HL-60 (cell line): ENCODE measurements around the gene THOC6.
"Not testable (repeated sequence)": the region's sequence is repeated elsewhere in the genome, so short reads cannot be mapped to it uniquely, and the experiment has no call there.

Experiments used
- DNase-seq, 2 experiments: peaks; one replicate each; pipeline ENCODE4 v3.0.0-alpha.2; 2010 to 2020; ENCODE audit warnings: low read depth in 1 of 2, low spot score in 1 of 2
- H3K27ac ChIP-seq: fragments of 250-450 bp; sonication (Bioruptor Pico); replicated peaks from 2 replicates; pipeline ENCODE4 v1.5.1; 2020; ENCODE audit warnings: mild to moderate bottlenecking, moderate library complexity
- H3K27me3 ChIP-seq: fragments of 250-450 bp; sonication (Bioruptor Pico); 2 replicates; pipeline ENCODE4 v1.5.1; 2021; ENCODE audit warnings: mild to moderate bottlenecking, moderate library complexity; ENCODE audit not compliant: insufficient read depth, poor library complexity, severe bottlenecking
- H3K4me3 ChIP-seq: replicated peaks from 2 replicates; pipeline ENCODE4 v1.5.1; 2011; ENCODE audit warnings: mild to moderate bottlenecking, control low read depth, low read length; ENCODE audit not compliant: insufficient read depth
- CTCF ChIP-seq: IDR thresholded peaks from one replicate; pipeline ENCODE4 v1.5.1; 2011; ENCODE audit warnings: low read length, control low read depth, inconsistent platforms; ENCODE audit not compliant: insufficient read depth
- GABPA ChIP-seq: IDR thresholded peaks from 2 replicates; pipeline ENCODE4 v1.6.1; 2012; ENCODE audit warnings: low read depth
- POLR2AphosphoS5 ChIP-seq: IDR thresholded peaks from 2 replicates; pipeline ENCODE4 v1.6.1; 2012; ENCODE audit warnings: low read depth
- REST ChIP-seq: IDR thresholded peaks from 2 replicates; pipeline ENCODE4 v1.6.1; 2012; ENCODE audit warnings: low read depth; ENCODE audit not compliant: insufficient replicate concordance
- SPI1 ChIP-seq: IDR thresholded peaks from 2 replicates; pipeline ENCODE4 v1.6.1; 2012; ENCODE audit warnings: low read depth, mild to moderate bottlenecking, borderline replicate concordance

Gene THOC6

GRCh38 chr16:3068487-3068886 is 44.7 kb downstream of the THOC6 start:
- no peak overlapping the region for H3K27ac ChIP-seq
- TF ChIP-seq POLR2AphosphoS5, result no peak
- no peak for TF ChIP-seq CTCF
- no peak for TF ChIP-seq GABPA
- TF ChIP-seq SPI1, result no peak
- no peak for TF ChIP-seq REST

GRCh38 chr16:3069146-3069545 is 45.3 kb downstream of the THOC6 start:
- DNase-seq, H3K27ac ChIP-seq, H3K4me3 ChIP-seq, H3K27me3 ChIP-seq: not testable (repeated sequence)

More at GRCh38 chr16:3068487-3068886, 44.7 kb downstream of the THOC6 start:
- DNase-seq, result no peak
- Histone ChIP-seq H3K4me3 (no peak overlapping the region), H3K27me3 (no peaks in the 10 kb centered on the region)

- Histone ChIP-seq H3K4me3 (no peak overlapping the region), H3K27ac (no peak overlapping the region), H3K27me3 (no peaks in the 10 kb centered on the region)
- TF ChIP-seq REST (no peak), CTCF (no peak), POLR2AphosphoS5 (no peak), SPI1 (no peak), GABPA (no peak)
- no peak for DNase-seq
Observed at GRCh38 chr16:3070608-3071111, 46.8 kb downstream of the THOC6 start.

- H3K27ac ChIP-seq, result no peak overlapping the region
- no peak overlapping the region for H3K4me3 ChIP-seq
- DNase-seq, result no peak
- no peak for TF ChIP-seq POLR2AphosphoS5
- TF ChIP-seq CTCF, result no peak
- no peak for TF ChIP-seq GABPA
- TF ChIP-seq REST, result no peak
- no peak for TF ChIP-seq SPI1
- no peaks in the 10 kb centered on the region for H3K27me3 ChIP-seq
Observed at GRCh38 chr16:3071655-3072054, 47.8 kb downstream of the THOC6 start.

- not testable (repeated sequence) for H3K27ac ChIP-seq, H3K27me3 ChIP-seq, H3K4me3 ChIP-seq
- peak in 1 of 2 experiments; percentile 53 for DNase-seq
Observed at GRCh38 chr16:3072148-3072547, 48.3 kb downstream of the THOC6 start.

GRCh38 chr16:3072576-3073263 is 48.9 kb downstream of the THOC6 start:
- not testable (repeated sequence) for H3K27me3 ChIP-seq, DNase-seq, H3K4me3 ChIP-seq, H3K27ac ChIP-seq
